Keratinocyte (primary cell): ENCODE measurements around the gene TMX1.

Experiments
- EZH2 ChIP-seq: IDR thresholded peaks from one replicate; pipeline ENCODE4 v1.6.1; 2012; ENCODE audit warnings: inconsistent platforms, mild to moderate bottlenecking, low read length, moderate library complexity
- TF ChIP-seq, protein P1 (sequence below), 3 experiments: IDR thresholded peaks in 1 of 3; conservative IDR thresholded peaks in 1 of 3; optimal IDR thresholded peaks in 1 of 3; 2 replicates in 2 of 3; 3 replicates in 1 of 3; pipeline versions ENCODE3 to v1.5.1; 2011; ENCODE audit warnings: low read length in 3 of 3, mild to moderate bottlenecking in 3 of 3, moderate library complexity in 2 of 3, control low read depth in 1 of 3, inconsistent platforms in 1 of 3; ENCODE audit not compliant: insufficient read depth in 2 of 3; ENCODE audit errors: extremely low read depth in 1 of 3

DNA sequence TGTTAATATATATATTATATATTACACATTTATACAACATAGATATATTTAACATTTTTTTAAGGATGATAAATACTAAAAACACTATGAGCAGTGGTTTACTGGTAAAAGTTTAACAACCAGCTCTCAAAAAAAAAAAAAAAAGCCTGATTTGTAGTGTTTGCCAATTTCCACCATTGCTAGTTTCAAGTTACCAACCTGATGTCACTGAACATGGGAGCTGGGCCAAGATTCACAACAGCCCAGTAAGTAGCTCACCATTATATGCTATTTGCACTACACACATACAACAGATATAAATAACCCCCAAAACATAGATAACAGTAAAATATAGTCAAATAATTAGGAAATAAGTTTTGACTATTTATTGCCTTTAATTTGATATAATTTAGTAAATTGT, 28.9 kb upstream of the TMX1 start:
- TF ChIP-seq EZH2, result no peak
- TF ChIP-seq, protein P1, sequence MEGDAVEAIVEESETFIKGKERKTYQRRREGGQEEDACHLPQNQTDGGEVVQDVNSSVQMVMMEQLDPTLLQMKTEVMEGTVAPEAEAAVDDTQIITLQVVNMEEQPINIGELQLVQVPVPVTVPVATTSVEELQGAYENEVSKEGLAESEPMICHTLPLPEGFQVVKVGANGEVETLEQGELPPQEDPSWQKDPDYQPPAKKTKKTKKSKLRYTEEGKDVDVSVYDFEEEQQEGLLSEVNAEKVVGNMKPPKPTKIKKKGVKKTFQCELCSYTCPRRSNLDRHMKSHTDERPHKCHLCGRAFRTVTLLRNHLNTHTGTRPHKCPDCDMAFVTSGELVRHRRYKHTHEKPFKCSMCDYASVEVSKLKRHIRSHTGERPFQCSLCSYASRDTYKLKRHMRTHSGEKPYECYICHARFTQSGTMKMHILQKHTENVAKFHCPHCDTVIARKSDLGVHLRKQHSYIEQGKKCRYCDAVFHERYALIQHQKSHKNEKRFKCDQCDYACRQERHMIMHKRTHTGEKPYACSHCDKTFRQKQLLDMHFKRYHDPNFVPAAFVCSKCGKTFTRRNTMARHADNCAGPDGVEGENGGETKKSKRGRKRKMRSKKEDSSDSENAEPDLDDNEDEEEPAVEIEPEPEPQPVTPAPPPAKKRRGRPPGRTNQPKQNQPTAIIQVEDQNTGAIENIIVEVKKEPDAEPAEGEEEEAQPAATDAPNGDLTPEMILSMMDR (optimal IDR thresholded peaks at IDR 0.05 in 1 of 3, IDR thresholded peaks at IDR 0.05 in 1 of 3, conservative IDR thresholded peaks at IDR 0.05 in 1 of 3; ENCODE audit: extremely low read depth in 1 of 3, insufficient read depth in 2 of 3, low read length in 3 of 3), result no peak
